ENCODE measurements around the gene FUT2.

Gene FUT2

GRCh38 chr19:48751845-48752495 lies 56.2 kb downstream of the FUT2 start:
- TF ChIP-seq EGR1 (IDR thresholded peaks at IDR 0.05), result no peak
- no peak for TF ChIP-seq USF1 (IDR thresholded peaks at IDR 0.05)

GRCh38 chr19:48752496-48753365 lies 57.0 kb downstream of the FUT2 start, which contains the start of gene FUT1:
Gene FUT1 (minus strand): TSS chr19:48752641. CDS start chr19:48751281, 1,360 bp downstream.
- TF ChIP-seq TAF1 (IDR thresholded peaks at IDR 0.05; ENCODE audit: low read depth) (peak; percentile 17), CEBPB (IDR thresholded peaks at IDR 0.05) (no peak), USF1 (IDR thresholded peaks at IDR 0.05) (peak; percentile 43; the same call in 1 of the 2 replicates), NFIC (IDR thresholded peaks at IDR 0.05) (peak; percentile 79), REST (IDR thresholded peaks at IDR 0.05; ENCODE audit: low read depth) (no peak), TCF12 (IDR thresholded peaks at IDR 0.05; ENCODE audit: low read depth) (peak; percentile 91), MAX (IDR thresholded peaks at IDR 0.05) (peak; percentile 84), YY1 (IDR thresholded peaks at IDR 0.05; ENCODE audit: low read depth) (peak; percentile 78), TEAD4 (IDR thresholded peaks at IDR 0.05) (peak; percentile 18; the same call in 1 of the 2 replicates), EP300 (IDR thresholded peaks at IDR 0.05; ENCODE audit: borderline replicate concordance) (peak; percentile 43), RAD21 (IDR thresholded peaks at IDR 0.05; ENCODE audit: low read depth) (no peak), FOXM1 (IDR thresholded peaks at IDR 0.05; ENCODE audit: borderline replicate concordance, low read depth) (no peak), CREB1 (IDR thresholded peaks at IDR 0.05; ENCODE audit: low read depth) (peak; percentile 62; the same call in 1 of the 2 replicates), ZBTB7A (IDR thresholded peaks at IDR 0.05; ENCODE audit: low read depth) (peak; percentile 98), EGR1 (IDR thresholded peaks at IDR 0.05) (peak; percentile 45; the same call in 1 of the 2 replicates)

GRCh38 chr19:48755084-48755641 lies 59.4 kb downstream of the FUT2 start, which contains the start of gene FGF21:
Gene FGF21 (plus strand): TSS chr19:48755524. CDS start chr19:48756237, 713 bp downstream.
- TF ChIP-seq NFIC (IDR thresholded peaks at IDR 0.05), result peak; percentile 8; the same call in 1 of the 2 replicates
- TF ChIP-seq EP300 (IDR thresholded peaks at IDR 0.05; ENCODE audit: borderline replicate concordance), result no peak
